ENCODE data around the gene ESPNL.

Gene ESPNL

DNA sequence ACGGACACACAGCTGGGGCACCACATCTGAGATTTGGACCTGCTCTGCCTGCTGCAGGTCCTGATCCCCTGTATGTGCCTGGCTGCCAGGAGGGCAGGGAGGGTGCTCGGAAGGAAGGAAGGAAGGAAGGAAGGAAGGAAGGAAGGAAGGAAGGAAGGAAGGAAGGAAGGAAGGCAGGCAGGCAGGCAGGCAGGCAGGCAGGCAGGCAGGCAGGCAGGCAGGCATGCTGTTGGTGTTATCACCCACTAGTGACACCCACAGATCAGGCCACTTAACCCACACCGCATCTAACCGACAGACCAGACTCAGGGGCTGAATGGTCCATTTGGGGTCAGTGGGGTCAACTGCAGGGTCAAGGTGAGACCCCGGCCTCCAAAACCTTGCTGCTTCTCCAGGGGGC is 44.1 kb downstream of the ESPNL start:
- no peaks in the 10 kb centered on the region for H3K27me3 ChIP-seq (ENCODE audit: control insufficient read depth in 1 of 2, insufficient read depth in 1 of 2, low read length in 2 of 2)
- no peak overlapping the region for H2AK5ac ChIP-seq (ENCODE audit: low read length, severe bottlenecking)
- no peak overlapping the region for H3K14ac ChIP-seq (ENCODE audit: low read length in 2 of 2)
- DNase-seq: no peak
- H2BK5ac ChIP-seq (ENCODE audit: low read depth, low read length, poor library complexity, severe bottlenecking): no peak overlapping the region
- WGBS: 90% methylated on average over 5 of the region's 5 CpGs
- H3K4me3 ChIP-seq (ENCODE audit: insufficient read depth in 1 of 2, low read depth in 1 of 2, low read length in 2 of 2): no peak overlapping the region
- no peak overlapping the region for H2AFZ ChIP-seq (ENCODE audit: low read depth, low read length)
- H3K4me1 ChIP-seq (ENCODE audit: control insufficient read depth, insufficient read depth, low read depth, low read length): peaks cover 38% of the 10 kb centered on the region
- H2BK15ac ChIP-seq (ENCODE audit: low read depth, poor library complexity, severe bottlenecking): no peak overlapping the region
- no peak overlapping the region for H2BK12ac ChIP-seq (ENCODE audit: low read length in 2 of 2)
- no peaks in the 10 kb centered on the region for H3K36me3 ChIP-seq (ENCODE audit: control insufficient read depth in 1 of 2, insufficient read depth in 2 of 2, low read depth in 1 of 2, low read length in 2 of 2)
- H3K23ac ChIP-seq (ENCODE audit: low read length in 2 of 2): no peak overlapping the region
- H4K91ac ChIP-seq (ENCODE audit: low read length): peak overlapping the region; percentile 9
- H3K4me2 ChIP-seq (ENCODE audit: low read length, poor library complexity, severe bottlenecking): no peak overlapping the region
- H3K18ac ChIP-seq (ENCODE audit: low read depth in 1 of 2, low read length in 2 of 2): no peak overlapping the region
- no peaks in the 10 kb centered on the region for H3K9me3 ChIP-seq (ENCODE audit: control insufficient read depth, low read length)
- H3K9ac ChIP-seq (ENCODE audit: low read length): no peak overlapping the region
- H3K79me1 ChIP-seq (replicated peaks; ENCODE audit: low read length, poor library complexity, severe bottlenecking): no peaks in the 10 kb centered on the region
- no peak overlapping the region for H3K27ac ChIP-seq (ENCODE audit: low read length, poor library complexity, severe bottlenecking)
- H4K8ac ChIP-seq (ENCODE audit: low read length): no peak overlapping the region
- no peak overlapping the region for H3K4ac ChIP-seq (ENCODE audit: low read depth in 1 of 2, low read length in 2 of 2)
- no peak overlapping the region for H2BK120ac ChIP-seq (ENCODE audit: low read depth, low read length)

DNA sequence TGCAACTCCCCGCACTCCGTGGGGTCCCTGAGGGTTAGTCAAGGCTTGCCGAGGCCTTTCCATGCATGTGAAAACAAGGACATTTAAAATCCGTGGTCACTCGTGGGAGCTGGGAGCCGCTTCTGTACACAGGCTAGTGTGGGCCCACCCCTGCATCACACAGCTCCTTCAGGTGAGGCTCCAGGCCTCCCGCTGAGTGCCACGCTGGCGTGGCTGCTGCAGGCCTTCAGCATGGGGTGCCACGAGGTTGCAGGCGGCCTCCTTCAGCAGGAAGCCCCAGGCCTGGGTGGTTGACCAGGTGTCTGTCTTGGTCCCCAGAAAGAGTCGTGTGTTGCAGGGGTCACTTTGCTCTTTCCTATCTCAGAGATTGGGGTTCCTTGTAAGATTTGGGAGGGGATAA is 44.9 kb downstream of the ESPNL start:
- no peak overlapping the region for H3K4me3 ChIP-seq (ENCODE audit: insufficient read depth in 1 of 2, low read depth in 1 of 2, low read length in 2 of 2)
- no peak overlapping the region for H2BK120ac ChIP-seq (ENCODE audit: low read depth, low read length)
- no peaks in the 10 kb centered on the region for H3K27me3 ChIP-seq (ENCODE audit: control insufficient read depth in 1 of 2, insufficient read depth in 1 of 2, low read length in 2 of 2)
- H3K23ac ChIP-seq (ENCODE audit: low read length in 2 of 2): no peak overlapping the region
- no peak overlapping the region for H2BK12ac ChIP-seq (ENCODE audit: low read length in 2 of 2)
- H3K27ac ChIP-seq (ENCODE audit: low read length, poor library complexity, severe bottlenecking): no peak overlapping the region
- H3K4me1 ChIP-seq (ENCODE audit: control insufficient read depth, insufficient read depth, low read depth, low read length): peaks cover 40% of the 10 kb centered on the region
- H2AK5ac ChIP-seq (ENCODE audit: low read length, severe bottlenecking): no peak overlapping the region
- 96% methylated on average over 12 of the region's 12 CpGs for WGBS
- no peak overlapping the region for H4K8ac ChIP-seq (ENCODE audit: low read length)
- no peak overlapping the region for H2BK5ac ChIP-seq (ENCODE audit: low read depth, low read length, poor library complexity, severe bottlenecking)
- no peak for DNase-seq
- no peak overlapping the region for H3K9ac ChIP-seq (ENCODE audit: low read length)
- H3K14ac ChIP-seq (ENCODE audit: low read length in 2 of 2): no peak overlapping the region
- no peaks in the 10 kb centered on the region for H3K9me3 ChIP-seq (ENCODE audit: control insufficient read depth, low read length)
- H3K36me3 ChIP-seq (ENCODE audit: control insufficient read depth in 1 of 2, insufficient read depth in 2 of 2, low read depth in 1 of 2, low read length in 2 of 2): no peaks in the 10 kb centered on the region
- H3K79me1 ChIP-seq (replicated peaks; ENCODE audit: low read length, poor library complexity, severe bottlenecking): no peaks in the 10 kb centered on the region
- H3K4ac ChIP-seq (ENCODE audit: low read depth in 1 of 2, low read length in 2 of 2): no peak overlapping the region
- no peak overlapping the region for H3K4me2 ChIP-seq (ENCODE audit: low read length, poor library complexity, severe bottlenecking)
- no peak overlapping the region for H3K18ac ChIP-seq (ENCODE audit: low read depth in 1 of 2, low read length in 2 of 2)
- H2AFZ ChIP-seq (ENCODE audit: low read depth, low read length): no peak overlapping the region
- H4K91ac ChIP-seq (ENCODE audit: low read length): no peak overlapping the region
- H2BK15ac ChIP-seq (ENCODE audit: low read depth, poor library complexity, severe bottlenecking): no peak overlapping the region

DNA sequence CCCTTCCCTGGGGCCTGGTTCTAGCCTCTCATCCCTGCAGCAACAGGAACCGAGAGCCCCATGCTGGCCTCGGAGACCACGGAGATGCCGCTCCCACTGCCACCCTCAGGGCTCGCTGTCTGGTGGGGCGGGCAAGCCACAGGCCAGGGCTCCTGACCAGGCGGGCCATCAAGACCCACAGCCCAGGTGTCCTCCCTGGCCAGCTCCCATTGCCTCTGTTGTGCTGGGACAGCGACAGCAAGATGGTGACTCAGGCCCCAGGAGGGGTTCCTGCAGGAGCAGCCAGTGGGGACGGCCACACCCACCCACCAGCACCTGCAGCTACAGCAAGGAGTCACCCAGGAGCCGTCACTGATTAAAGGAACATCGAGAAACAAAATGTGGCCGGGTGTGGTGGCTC is 45.7 kb downstream of the ESPNL start:
- no peak overlapping the region for H3K9ac ChIP-seq (ENCODE audit: low read length)
- H4K8ac ChIP-seq (ENCODE audit: low read length): no peak overlapping the region
- H3K9me3 ChIP-seq (ENCODE audit: control insufficient read depth, low read length): no peaks in the 10 kb centered on the region
- no peak overlapping the region for H3K18ac ChIP-seq (ENCODE audit: low read depth in 1 of 2, low read length in 2 of 2)
- no peak overlapping the region for H2AFZ ChIP-seq (ENCODE audit: low read depth, low read length)
- H3K36me3 ChIP-seq (ENCODE audit: control insufficient read depth in 1 of 2, insufficient read depth in 2 of 2, low read depth in 1 of 2, low read length in 2 of 2): no peaks in the 10 kb centered on the region
- H3K14ac ChIP-seq (ENCODE audit: low read length in 2 of 2): no peak overlapping the region
- WGBS: 85% methylated on average over 12 of the region's 12 CpGs
- no peak for DNase-seq
- no peak overlapping the region for H2BK5ac ChIP-seq (ENCODE audit: low read depth, low read length, poor library complexity, severe bottlenecking)
- H4K91ac ChIP-seq (ENCODE audit: low read length): no peak overlapping the region
- H2BK15ac ChIP-seq (ENCODE audit: low read depth, poor library complexity, severe bottlenecking): no peak overlapping the region
- H3K4me2 ChIP-seq (ENCODE audit: low read length, poor library complexity, severe bottlenecking): no peak overlapping the region
- no peak overlapping the region for H2BK120ac ChIP-seq (ENCODE audit: low read depth, low read length)
- H3K4me3 ChIP-seq (ENCODE audit: insufficient read depth in 1 of 2, low read depth in 1 of 2, low read length in 2 of 2): no peak overlapping the region
- H2AK5ac ChIP-seq (ENCODE audit: low read length, severe bottlenecking): no peak overlapping the region
- H3K4ac ChIP-seq (ENCODE audit: low read depth in 1 of 2, low read length in 2 of 2): no peak overlapping the region
- no peak overlapping the region for H2BK12ac ChIP-seq (ENCODE audit: low read length in 2 of 2)
- peaks cover 39% of the 10 kb centered on the region for H3K4me1 ChIP-seq (ENCODE audit: control insufficient read depth, insufficient read depth, low read depth, low read length)
- H3K27me3 ChIP-seq (ENCODE audit: control insufficient read depth in 1 of 2, insufficient read depth in 1 of 2, low read length in 2 of 2): no peaks in the 10 kb centered on the region
- H3K27ac ChIP-seq (ENCODE audit: low read length, poor library complexity, severe bottlenecking): no peak overlapping the region
- H3K79me1 ChIP-seq (replicated peaks; ENCODE audit: low read length, poor library complexity, severe bottlenecking): no peaks in the 10 kb centered on the region
- H3K23ac ChIP-seq (ENCODE audit: low read length in 2 of 2): no peak overlapping the region

DNA sequence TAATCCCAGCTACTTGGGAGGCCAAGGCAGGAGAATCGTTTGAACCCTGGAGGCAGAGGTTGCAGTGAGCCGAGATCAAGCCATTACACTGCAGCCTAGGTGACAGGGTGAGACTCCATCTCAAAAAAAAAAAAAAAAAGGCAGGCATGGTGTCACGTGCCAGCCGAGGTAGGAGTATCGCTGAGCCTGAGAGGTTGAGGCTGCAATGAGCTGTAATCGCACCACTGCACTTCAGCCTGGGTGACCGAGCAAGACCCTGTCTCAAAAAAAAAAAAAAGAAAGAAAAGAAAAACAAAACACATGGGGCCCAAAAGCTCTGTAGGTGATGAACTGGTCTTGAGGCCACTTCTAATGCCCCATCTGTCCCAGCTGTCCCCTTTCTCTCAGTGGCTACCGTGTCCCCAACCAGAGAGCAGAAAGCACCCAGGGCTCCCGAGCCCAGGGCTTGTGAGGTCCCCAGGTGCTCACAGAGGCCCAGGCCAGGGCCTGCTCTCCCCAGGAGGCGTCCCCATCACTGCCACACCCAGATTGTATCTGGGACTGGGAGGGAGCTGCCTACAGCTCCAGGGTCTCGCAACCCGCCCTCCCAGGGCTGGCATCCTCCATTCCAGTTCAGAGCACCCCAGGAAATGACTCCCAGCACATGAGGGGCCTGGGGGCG is 46.9 kb downstream of the ESPNL start:
- Histone ChIP-seq H3K9me3 (ENCODE audit: control insufficient read depth, low read length) (no peaks in the 10 kb centered on the region), H3K23ac (ENCODE audit: low read length in 2 of 2) (no peak overlapping the region), H2AK5ac (ENCODE audit: low read length, severe bottlenecking) (no peak overlapping the region), H2BK15ac (ENCODE audit: low read depth, poor library complexity, severe bottlenecking) (no peak overlapping the region), H4K8ac (ENCODE audit: low read length) (no peak overlapping the region), H2BK12ac (ENCODE audit: low read length in 2 of 2) (no peak overlapping the region), H3K4ac (ENCODE audit: low read depth in 1 of 2, low read length in 2 of 2) (no peak overlapping the region), H4K91ac (ENCODE audit: low read length) (no peak overlapping the region), H3K9ac (ENCODE audit: low read length) (no peak overlapping the region), H3K79me1 (replicated peaks; ENCODE audit: low read length, poor library complexity, severe bottlenecking) (no peaks in the 10 kb centered on the region), H3K36me3 (ENCODE audit: control insufficient read depth in 1 of 2, insufficient read depth in 2 of 2, low read depth in 1 of 2, low read length in 2 of 2) (no peaks in the 10 kb centered on the region), H2BK5ac (ENCODE audit: low read depth, low read length, poor library complexity, severe bottlenecking) (no peak overlapping the region), H3K27me3 (ENCODE audit: control insufficient read depth in 1 of 2, insufficient read depth in 1 of 2, low read length in 2 of 2) (no peaks in the 10 kb centered on the region), H2BK120ac (ENCODE audit: low read depth, low read length) (no peak overlapping the region), H3K18ac (ENCODE audit: low read depth in 1 of 2, low read length in 2 of 2) (no peak overlapping the region), H3K4me2 (ENCODE audit: low read length, poor library complexity, severe bottlenecking) (no peak overlapping the region), H3K27ac (ENCODE audit: low read length, poor library complexity, severe bottlenecking) (no peak overlapping the region), H3K4me3 (ENCODE audit: insufficient read depth in 1 of 2, low read depth in 1 of 2, low read length in 2 of 2) (no peak overlapping the region), H2AFZ (ENCODE audit: low read depth, low read length) (no peak overlapping the region), H3K4me1 (ENCODE audit: control insufficient read depth, insufficient read depth, low read depth, low read length) (peaks cover 32% of the 10 kb centered on the region), H3K14ac (ENCODE audit: low read length in 2 of 2) (no peak overlapping the region)
- no peak for DNase-seq
- 92% methylated on average over 13 of the region's 13 CpGs for WGBS
